Gastrocnemius medialis (tissue), 4 donors: Measurements from ENCODE around the gene PIK3R1. TPM values are rescaled to one million over a fixed set of nuclear protein-coding genes. Genes with fewer than 3 reads are reported as not detected.

Source experiments
- ATAC-seq, 2 donors: fragments of 150-250 bp; one replicate each; pipeline ENCODE4 v1.9.1; 2016
- DNase-seq, 2 donors: peaks; one replicate each; pipeline ENCODE4 v3.0.0-alpha.2; 2019
- H3K27ac ChIP-seq, 4 donors: fragments of 200-600 bp; sonication (generic); 1 replicate in 1 of 4; 2 replicates in 3 of 4; pipeline ENCODE4 v1.5.1; 2016 to 2018; ENCODE audit warnings: mild to moderate bottlenecking in 2 of 4, moderate library complexity in 1 of 4
- H3K27me3 ChIP-seq, 3 donors: fragments of 200-600 bp; sonication (generic) in 2 of 3; 1 replicate in 1 of 3; 2 replicates in 2 of 3; pipeline versions ENCODE4 v1.5.1 to v1.6.0; 2016 to 2019; ENCODE audit warnings: mild to moderate bottlenecking in 1 of 3, moderate library complexity in 1 of 3
- H3K36me3 ChIP-seq, 2 donors: fragments of 200-600 bp; sonication (generic) in 1 of 2; one replicate each; pipeline ENCODE4 v1.5.1; 2017 to 2018
- H3K4me1 ChIP-seq, 2 donors: fragments of 200-600 bp; sonication (generic) in 1 of 2; one replicate each; pipeline ENCODE4 v1.5.1; 2016 to 2017; ENCODE audit warnings: mild to moderate bottlenecking in 2 of 2
- H3K4me3 ChIP-seq, 4 donors: fragments of 200-600 bp; sonication (generic) in 3 of 4; 1 replicate in 1 of 4; 2 replicates in 3 of 4; pipeline ENCODE4 v1.5.1; 2016 to 2019; ENCODE audit warnings: mild to moderate bottlenecking in 2 of 4
- H3K9me3 ChIP-seq, 3 donors: fragments of 200-600 bp; sonication (generic) in 2 of 3; 1 replicate in 1 of 3; 2 replicates in 2 of 3; pipeline ENCODE4 v1.5.1; 2016 to 2019
- POLR2A ChIP-seq, 2 donors: fragments of 450-650 bp; IDR thresholded peaks; one replicate each; pipeline ENCODE4 v1.6.1; 2017; ENCODE audit warnings: antibody characterized with exemption in 2 of 2, mild to moderate bottlenecking in 2 of 2, moderate library complexity in 2 of 2
- in situ Hi-C, 4 donors: fragments of 200-750 bp; cut with MboI; loops; one replicate each; pipeline versions ENCODE4 v1.15.0 to v1.8.0; 2017; ENCODE audit warnings: low sequenced_read_pairs in 4 of 4
- intact Hi-C: fragments of 100-400 bp; cut with DNase I; formaldehyde crosslinking; loops from one replicate; pipeline ENCODE4 v1.15.1; 2023; ENCODE audit warnings: low total_unique reads
- total RNA-seq, 4 donors: library from RNA; depleted of rRNA; stranded (reverse); fragments of >200 nt; gene quantifications; one replicate each; pipeline versions ENCODE4 v1.1.0 to v1.2.3, GENCODE V29; 2016
- TF ChIP-seq, protein P1 (sequence below), 5 experiments: fragments of 450-650 bp in 3 of 5; fragments of 200-600 bp in 2 of 5; sonication (generic) in 2 of 5; IDR thresholded peaks in 4 of 5; conservative IDR thresholded peaks in 1 of 5; 1 replicate in 4 of 5; 2 replicates in 1 of 5; pipeline ENCODE4 v1.5.1; 2016 to 2019; ENCODE audit warnings: antibody characterized with exemption in 5 of 5, mild to moderate bottlenecking in 3 of 5, moderate library complexity in 3 of 5

The PIK3R1 gene
- total RNA-seq, 4 donors from 2014 or later, result 87.2 to 129 (median 100) TPM

GRCh38 chr5:68182094-68182493, 33.5 kb upstream of the PIK3R1 start:
- no peak overlapping the region for H3K27ac ChIP-seq
- in situ Hi-C loops (no loop called here), intact Hi-C loops (no loop called here)
- H3K36me3 ChIP-seq, result no peaks in the 10 kb centered on the region
- H3K27me3 ChIP-seq, result no peaks in the 10 kb centered on the region
- TF ChIP-seq, protein P1, sequence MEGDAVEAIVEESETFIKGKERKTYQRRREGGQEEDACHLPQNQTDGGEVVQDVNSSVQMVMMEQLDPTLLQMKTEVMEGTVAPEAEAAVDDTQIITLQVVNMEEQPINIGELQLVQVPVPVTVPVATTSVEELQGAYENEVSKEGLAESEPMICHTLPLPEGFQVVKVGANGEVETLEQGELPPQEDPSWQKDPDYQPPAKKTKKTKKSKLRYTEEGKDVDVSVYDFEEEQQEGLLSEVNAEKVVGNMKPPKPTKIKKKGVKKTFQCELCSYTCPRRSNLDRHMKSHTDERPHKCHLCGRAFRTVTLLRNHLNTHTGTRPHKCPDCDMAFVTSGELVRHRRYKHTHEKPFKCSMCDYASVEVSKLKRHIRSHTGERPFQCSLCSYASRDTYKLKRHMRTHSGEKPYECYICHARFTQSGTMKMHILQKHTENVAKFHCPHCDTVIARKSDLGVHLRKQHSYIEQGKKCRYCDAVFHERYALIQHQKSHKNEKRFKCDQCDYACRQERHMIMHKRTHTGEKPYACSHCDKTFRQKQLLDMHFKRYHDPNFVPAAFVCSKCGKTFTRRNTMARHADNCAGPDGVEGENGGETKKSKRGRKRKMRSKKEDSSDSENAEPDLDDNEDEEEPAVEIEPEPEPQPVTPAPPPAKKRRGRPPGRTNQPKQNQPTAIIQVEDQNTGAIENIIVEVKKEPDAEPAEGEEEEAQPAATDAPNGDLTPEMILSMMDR (IDR thresholded peaks at IDR 0.05 in 4 of 5, conservative IDR thresholded peaks at IDR 0.05 in 1 of 5), result no peak
- no peak for ATAC-seq
- no peak for DNase-seq
- no peaks in the 10 kb centered on the region for H3K9me3 ChIP-seq
- no peak overlapping the region for H3K4me3 ChIP-seq
- H3K4me1 ChIP-seq, result no peaks in the 10 kb centered on the region

DNA sequence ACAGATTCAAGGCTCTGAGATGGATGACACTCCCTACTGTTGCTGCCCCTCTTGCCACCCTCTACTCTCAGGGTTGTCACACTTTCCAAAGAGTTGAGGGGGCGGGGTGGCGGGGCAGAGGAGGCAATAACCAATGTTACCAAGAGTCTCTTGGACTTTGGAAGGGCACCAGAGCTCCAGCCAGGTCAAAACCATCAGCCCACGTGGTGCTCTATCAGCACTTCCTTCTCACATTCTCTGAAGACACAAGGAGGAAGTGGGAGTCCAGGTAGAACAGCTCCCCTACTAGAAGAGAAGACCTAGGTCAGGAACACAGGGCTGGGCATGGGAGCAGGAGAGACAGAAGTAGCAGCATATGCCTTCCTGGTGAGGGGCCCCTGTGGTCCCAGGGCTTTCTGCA, 33.0 kb upstream of the PIK3R1 start:
- Histone ChIP-seq H3K27ac (no peak overlapping the region), H3K36me3 (no peaks in the 10 kb centered on the region), H3K27me3 (no peaks in the 10 kb centered on the region), H3K9me3 (no peaks in the 10 kb centered on the region), H3K4me1 (no peaks in the 10 kb centered on the region), H3K4me3 (no peak overlapping the region)
- no peak for DNase-seq
- no peak for ATAC-seq
- TF ChIP-seq, protein P1 (IDR thresholded peaks at IDR 0.05 in 4 of 5, conservative IDR thresholded peaks at IDR 0.05 in 1 of 5), result no peak
- no peak for TF ChIP-seq POLR2A (IDR thresholded peaks at IDR 0.05)
- intact Hi-C loops (no loop called here), in situ Hi-C loops (no loop called here)

GRCh38 chr5:68187268-68188055, 28.1 kb upstream of the PIK3R1 start:
- DNase-seq (peak in 1 of 2 donors; percentile 39), ATAC-seq (peak; percentile 56 to 65)
- Histone ChIP-seq H3K9me3 (no peaks in the 10 kb centered on the region), H3K27ac (peak overlapping the region; percentile 44 to 61 (median 60)), H3K27me3 (no peaks in the 10 kb centered on the region), H3K4me1 (peaks cover 3 to 5% of the 10 kb centered on the region in 2 donors), H3K4me3 (peak overlapping the region; percentile 47 to 55 (median 51)), H3K36me3 (no peaks in the 10 kb centered on the region)
- intact Hi-C loops, result no loop called here
- in situ Hi-C loops, result no loop called here
- no peak for TF ChIP-seq POLR2A (IDR thresholded peaks at IDR 0.05)
- TF ChIP-seq, protein P1 (IDR thresholded peaks at IDR 0.05 in 4 of 5, conservative IDR thresholded peaks at IDR 0.05 in 1 of 5), result no peak

DNA sequence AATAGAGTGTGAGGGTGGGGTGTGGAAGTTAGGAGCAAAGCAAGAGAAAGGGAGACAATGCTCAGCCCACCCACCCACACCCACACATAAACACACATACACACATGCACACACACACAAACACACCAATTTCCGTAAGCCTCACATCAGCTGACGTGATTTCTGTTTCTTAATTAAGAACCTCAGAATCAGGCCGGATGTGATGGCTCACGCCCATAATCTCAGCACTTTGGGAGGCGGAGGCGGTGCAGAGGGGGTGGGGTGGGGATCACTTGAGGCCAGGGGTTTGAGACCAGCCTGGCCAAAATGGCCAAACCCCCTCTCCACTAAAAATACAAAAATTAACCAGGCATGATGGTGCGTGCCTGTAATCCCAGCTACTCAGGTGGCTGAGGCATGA, 26.4 kb upstream of the PIK3R1 start:
- Histone ChIP-seq H3K4me3 (no peak overlapping the region), H3K36me3 (no peaks in the 10 kb centered on the region), H3K9me3 (no peaks in the 10 kb centered on the region), H3K27me3 (no peaks in the 10 kb centered on the region), H3K27ac (no peak overlapping the region), H3K4me1 (peaks cover 3 to 6% of the 10 kb centered on the region in 2 donors)
- ATAC-seq, result no peak
- in situ Hi-C loops (no loop called here), intact Hi-C loops (no loop called here)
- DNase-seq, result no peak
- no peak for TF ChIP-seq POLR2A (IDR thresholded peaks at IDR 0.05)
- TF ChIP-seq, protein P1 (IDR thresholded peaks at IDR 0.05 in 4 of 5, conservative IDR thresholded peaks at IDR 0.05 in 1 of 5), result no peak
